ENCODE measurements around the gene SLC18B1. TPM values are rescaled to one million over a fixed set of nuclear protein-coding genes. Genes with fewer than 3 reads are reported as not detected.

Gene SLC18B1
- total RNA-seq, 1 donor from 2014 or later: 24.2 TPM

DNA sequence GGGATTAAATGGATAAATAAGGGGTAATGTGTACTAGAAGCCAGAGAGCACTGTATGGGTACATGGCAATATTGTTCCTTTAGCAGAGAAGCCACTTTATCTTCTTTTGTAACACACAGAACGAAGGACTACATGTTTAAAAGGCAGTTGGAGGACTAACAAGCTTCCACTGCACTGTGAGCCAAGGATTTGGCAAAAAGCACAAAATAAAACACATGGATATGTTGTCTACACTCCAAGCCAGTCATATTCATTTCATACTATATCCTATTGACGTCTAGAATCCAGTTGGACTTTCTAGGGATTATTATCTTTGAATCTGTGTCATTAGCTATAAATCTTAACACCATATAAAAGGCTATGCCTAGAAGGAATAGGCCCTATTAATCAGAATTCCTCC lies 3.0 kb downstream of the SLC18B1 start:
- Mint-ChIP-seq H3K4me3 (no peak overlapping the region), H3K27me3 (ENCODE audit: low read depth) (no peaks in the 10 kb centered on the region), H3K4me1 (peaks cover 14% of the 10 kb centered on the region), H3K27ac (no peak overlapping the region), H3K9me3 (no peaks in the 10 kb centered on the region), H3K36me3 (peaks cover 23% of the 10 kb centered on the region)
- TF ChIP-seq, protein P1, sequence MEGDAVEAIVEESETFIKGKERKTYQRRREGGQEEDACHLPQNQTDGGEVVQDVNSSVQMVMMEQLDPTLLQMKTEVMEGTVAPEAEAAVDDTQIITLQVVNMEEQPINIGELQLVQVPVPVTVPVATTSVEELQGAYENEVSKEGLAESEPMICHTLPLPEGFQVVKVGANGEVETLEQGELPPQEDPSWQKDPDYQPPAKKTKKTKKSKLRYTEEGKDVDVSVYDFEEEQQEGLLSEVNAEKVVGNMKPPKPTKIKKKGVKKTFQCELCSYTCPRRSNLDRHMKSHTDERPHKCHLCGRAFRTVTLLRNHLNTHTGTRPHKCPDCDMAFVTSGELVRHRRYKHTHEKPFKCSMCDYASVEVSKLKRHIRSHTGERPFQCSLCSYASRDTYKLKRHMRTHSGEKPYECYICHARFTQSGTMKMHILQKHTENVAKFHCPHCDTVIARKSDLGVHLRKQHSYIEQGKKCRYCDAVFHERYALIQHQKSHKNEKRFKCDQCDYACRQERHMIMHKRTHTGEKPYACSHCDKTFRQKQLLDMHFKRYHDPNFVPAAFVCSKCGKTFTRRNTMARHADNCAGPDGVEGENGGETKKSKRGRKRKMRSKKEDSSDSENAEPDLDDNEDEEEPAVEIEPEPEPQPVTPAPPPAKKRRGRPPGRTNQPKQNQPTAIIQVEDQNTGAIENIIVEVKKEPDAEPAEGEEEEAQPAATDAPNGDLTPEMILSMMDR (IDR thresholded peaks at IDR 0.05; ENCODE audit: unreplicated experiment): no peak
- no peak for DNase-seq (ENCODE audit: low spot score in 2 of 2, unreplicated experiment in 2 of 2)

DNA sequence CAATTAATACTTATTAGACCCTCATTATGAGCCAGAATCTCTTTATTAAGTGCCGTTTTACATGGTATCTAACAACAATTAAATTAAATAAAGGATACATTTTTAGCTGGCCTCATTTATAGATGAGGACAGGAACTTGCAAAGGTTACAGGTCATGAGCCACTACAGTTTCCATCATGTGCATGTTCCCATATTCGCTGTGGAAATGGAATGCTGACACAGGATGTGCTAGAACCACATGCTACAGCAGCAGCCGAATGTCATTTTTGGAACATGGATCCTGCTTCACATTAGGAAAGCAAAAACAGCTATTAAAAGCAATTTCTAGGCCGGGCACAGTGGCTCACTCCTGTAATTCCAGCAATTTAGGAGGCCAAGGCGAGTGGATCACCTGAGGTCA lies 5.9 kb downstream of the SLC18B1 start:
- TF ChIP-seq, protein P1 (IDR thresholded peaks at IDR 0.05; ENCODE audit: unreplicated experiment): no peak
- H3K27me3 Mint-ChIP-seq (ENCODE audit: low read depth): no peaks in the 10 kb centered on the region
- no peak overlapping the region for H3K27ac Mint-ChIP-seq
- H3K9me3 Mint-ChIP-seq: no peaks in the 10 kb centered on the region
- peaks cover 38% of the 10 kb centered on the region for H3K36me3 Mint-ChIP-seq
- no peak overlapping the region for H3K4me3 Mint-ChIP-seq
- H3K4me1 Mint-ChIP-seq: peaks cover 4% of the 10 kb centered on the region
- no peak for DNase-seq (ENCODE audit: low spot score in 2 of 2, unreplicated experiment in 2 of 2)

DNA sequence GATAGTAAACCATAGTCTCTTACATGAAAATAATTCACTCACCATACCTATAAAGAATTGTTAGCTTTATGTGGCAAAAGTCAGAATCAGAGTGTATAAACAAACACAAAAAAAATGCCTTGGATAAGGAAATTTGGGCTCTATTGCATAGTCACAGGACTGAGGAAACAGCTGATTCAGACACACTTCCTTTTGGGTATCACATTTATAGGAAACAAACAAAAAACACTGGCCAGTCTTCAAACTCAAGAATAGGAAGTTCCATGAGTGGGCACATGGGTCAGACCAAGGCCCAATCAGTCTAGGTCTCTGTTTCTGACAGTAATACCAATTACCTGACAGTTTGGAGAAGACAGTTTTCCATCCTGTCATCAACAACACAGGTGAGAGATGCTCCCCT lies 8.0 kb downstream of the SLC18B1 start:
- H3K36me3 Mint-ChIP-seq: peaks cover 44% of the 10 kb centered on the region
- no peaks in the 10 kb centered on the region for H3K4me1 Mint-ChIP-seq
- TF ChIP-seq, protein P1 (IDR thresholded peaks at IDR 0.05; ENCODE audit: unreplicated experiment): no peak
- no peaks in the 10 kb centered on the region for H3K9me3 Mint-ChIP-seq
- no peaks in the 10 kb centered on the region for H3K27me3 Mint-ChIP-seq (ENCODE audit: low read depth)
- DNase-seq (ENCODE audit: low spot score in 2 of 2, unreplicated experiment in 2 of 2): no peak
- H3K4me3 Mint-ChIP-seq: no peak overlapping the region
- no peak overlapping the region for H3K27ac Mint-ChIP-seq

DNA sequence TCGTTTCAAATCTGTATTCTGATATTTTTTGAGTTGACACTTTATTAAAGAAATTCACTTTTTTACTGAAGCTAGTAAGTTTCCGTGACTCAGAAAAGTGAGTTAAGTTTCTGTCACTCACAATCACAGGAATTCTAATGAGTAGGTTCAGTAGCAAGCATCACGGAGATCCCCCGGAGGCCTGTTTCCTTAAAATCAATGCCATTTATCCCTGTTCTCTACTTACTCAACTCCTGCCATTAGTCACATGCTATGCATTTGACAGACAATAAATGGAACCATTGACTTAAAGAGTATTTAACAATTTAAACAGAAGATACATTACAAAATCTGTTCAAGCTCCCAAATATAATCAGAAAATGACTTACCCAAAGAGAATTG lies 9.1 kb downstream of the SLC18B1 start:
- no peak for DNase-seq (ENCODE audit: low spot score in 2 of 2, unreplicated experiment in 2 of 2)
- H3K4me3 Mint-ChIP-seq: no peak overlapping the region
- H3K27me3 Mint-ChIP-seq (ENCODE audit: low read depth): no peaks in the 10 kb centered on the region
- H3K27ac Mint-ChIP-seq: no peak overlapping the region
- peaks cover 48% of the 10 kb centered on the region for H3K36me3 Mint-ChIP-seq
- TF ChIP-seq, protein P1 (IDR thresholded peaks at IDR 0.05; ENCODE audit: unreplicated experiment): no peak
- no peaks in the 10 kb centered on the region for H3K9me3 Mint-ChIP-seq
- H3K4me1 Mint-ChIP-seq: no peaks in the 10 kb centered on the region

DNA sequence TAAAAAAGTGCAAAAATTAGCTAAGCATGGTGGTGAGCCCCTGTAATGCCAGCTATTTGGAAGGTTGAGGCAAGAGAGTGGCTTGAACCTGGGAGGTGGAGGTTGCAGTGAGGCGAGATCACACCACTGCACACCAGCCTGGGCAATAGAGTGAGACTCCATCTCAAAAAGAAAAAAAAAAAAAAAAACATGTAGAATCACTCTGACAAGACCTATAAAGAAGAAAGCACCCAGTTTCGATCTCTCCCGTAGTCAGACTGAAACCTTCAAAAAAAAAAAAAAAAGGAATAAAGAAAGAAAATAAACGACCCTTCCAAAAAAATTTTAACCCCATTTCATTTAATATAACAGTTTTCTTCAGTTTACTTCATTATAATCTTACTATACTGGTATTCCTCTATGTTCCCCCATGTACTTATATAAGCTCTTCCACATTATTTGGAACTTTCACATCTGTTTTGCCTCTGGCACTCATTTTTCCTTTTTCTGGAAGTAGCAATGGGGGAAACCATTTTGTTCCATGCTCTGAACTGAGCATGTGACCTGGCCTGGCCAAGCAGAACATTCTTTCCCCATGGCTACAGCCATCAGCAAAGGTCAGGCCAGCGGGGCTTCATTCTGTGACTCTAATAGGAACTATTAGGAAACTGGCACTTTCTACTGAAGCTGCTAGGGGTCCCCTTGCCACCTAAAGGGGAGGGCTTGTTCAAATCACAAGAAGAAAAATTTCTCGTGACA lies 9.6 kb downstream of the SLC18B1 start:
- TF ChIP-seq, protein P1 (IDR thresholded peaks at IDR 0.05; ENCODE audit: unreplicated experiment): no peak
- Mint-ChIP-seq H3K4me1 (no peaks in the 10 kb centered on the region), H3K4me3 (no peak overlapping the region), H3K9me3 (no peaks in the 10 kb centered on the region), H3K27ac (no peak overlapping the region), H3K27me3 (ENCODE audit: low read depth) (no peaks in the 10 kb centered on the region), H3K36me3 (peaks cover 49% of the 10 kb centered on the region)
- DNase-seq (ENCODE audit: low spot score in 2 of 2, unreplicated experiment in 2 of 2): no peak

All from mesothelial cell of epicardium (in vitro differentiated cells).